CD4-positive, alpha-beta T cell (primary cell): Measurements from ENCODE around the gene RRP1B. TPM values are rescaled to one million over a fixed set of nuclear protein-coding genes. Genes with fewer than 3 reads are reported as not detected.

Source experiments
- ATAC-seq: fragments of 200-7000 bp; cut with Tn5 transposase; one replicate; pipeline ENCODE4 v1.10.0; 2022; ENCODE audit warnings: mild to moderate bottlenecking; ENCODE audit not compliant: poor library complexity
- CTCF ChIA-PET: fragments of 350-600 bp; sonication (Branson Sonifier 250); formaldehyde crosslinking; loops from one replicate; lab custom pipeline; 2021; ENCODE audit warnings: antibody characterized with exemption, inconsistent platforms; lab: Charles Lee
- POLR2A ChIA-PET: fragments of 350-600 bp; sonication (Branson Sonifier 250); formaldehyde crosslinking; loops from one replicate; lab custom pipeline; 2021; ENCODE audit warnings: antibody characterized with exemption, inconsistent platforms; lab: Charles Lee
- DNase-seq, 14 experiments: peaks; one replicate each; pipeline ENCODE4 v3.0.0-alpha.2; 2013 to 2020; ENCODE audit warnings: mixed read lengths in 2 of 14
- H3K27ac ChIP-seq, 2 donors: one replicate each; pipeline versions ENCODE4 v1.5.1 to v1.7.0; 2013; ENCODE audit warnings: low read length in 2 of 2, low read depth in 1 of 2, mild to moderate bottlenecking in 1 of 2
- H3K27me3 ChIP-seq, 2 experiments: 1 replicate in 1 of 2; 2 replicates in 1 of 2; pipeline versions ENCODE4 v1.6.1 to v1.7.0; 2013; ENCODE audit warnings: low read length in 2 of 2, control low read depth in 1 of 2, mild to moderate bottlenecking in 1 of 2, moderate library complexity in 1 of 2; ENCODE audit not compliant: insufficient read depth in 2 of 2, control insufficient read depth in 1 of 2
- H3K36me3 ChIP-seq: one replicate; pipeline ENCODE4 v1.6.1; 2013; ENCODE audit warnings: low read length, control low read depth; ENCODE audit not compliant: insufficient read depth
- H3K4me1 ChIP-seq: one replicate; pipeline ENCODE4 v1.6.1; 2013; ENCODE audit warnings: low read length, control low read depth; ENCODE audit not compliant: insufficient read depth
- H3K4me3 ChIP-seq: one replicate; pipeline ENCODE4 v1.5.1; 2013; ENCODE audit warnings: mild to moderate bottlenecking, low read length, moderate library complexity
- H3K9me3 ChIP-seq, 2 experiments: 1 replicate in 1 of 2; 2 replicates in 1 of 2; pipeline versions ENCODE4 v1.6.1 to v1.7.0; 2013; ENCODE audit warnings: low read length in 2 of 2, mild to moderate bottlenecking in 2 of 2, control low read depth in 1 of 2, moderate library complexity in 1 of 2; ENCODE audit not compliant: control insufficient read depth in 1 of 2, insufficient read depth in 1 of 2
- H3K27ac Mint-ChIP-seq: one replicate; pipeline ENCODE4 v1.8.0; 2020; ENCODE audit warnings: mixed read lengths
- H3K27me3 Mint-ChIP-seq: one replicate; pipeline ENCODE4 v1.8.0; 2021; ENCODE audit warnings: mixed read lengths
- H3K36me3 Mint-ChIP-seq: one replicate; pipeline ENCODE4 v1.8.0; 2021; ENCODE audit warnings: low read depth, mixed read lengths
- H3K4me1 Mint-ChIP-seq: one replicate; pipeline ENCODE4 v1.8.0; 2021; ENCODE audit warnings: low read depth, mixed read lengths
- H3K4me3 Mint-ChIP-seq: one replicate; pipeline ENCODE4 v1.8.0; 2020; ENCODE audit warnings: mild to moderate bottlenecking, mixed read lengths
- H3K9me3 Mint-ChIP-seq: one replicate; pipeline ENCODE4 v1.8.0; 2020; ENCODE audit warnings: mixed read lengths
- CTCF ChIP-seq: fragments of 200-600 bp; IDR thresholded peaks from one replicate; pipeline ENCODE4 v1.8.0; 2022; ENCODE audit warnings: antibody characterized with exemption, mild to moderate bottlenecking
- intact Hi-C, 2 experiments: fragments of 100-400 bp; cut with DNase I in 1 of 2; cut with micrococcal nuclease in 1 of 2; formaldehyde crosslinking; loops; one replicate each; pipeline versions ENCODE4 v1.15.1 to v1.9.0; 2023 to 2025; cut with DNase I, micrococcal nuclease
- total RNA-seq, 174 experiments: library from RNA in 2 of 174; stranded (reverse) in 2 of 174; gene quantifications; one replicate each; pipeline ENCODE4 v1.2.3 and lab custom pipeline; 2021 to 2026

RRP1B gene
- total RNA-seq, 2 experiments from 2014 or later: 18.6 to 19.2 TPM

DNA sequence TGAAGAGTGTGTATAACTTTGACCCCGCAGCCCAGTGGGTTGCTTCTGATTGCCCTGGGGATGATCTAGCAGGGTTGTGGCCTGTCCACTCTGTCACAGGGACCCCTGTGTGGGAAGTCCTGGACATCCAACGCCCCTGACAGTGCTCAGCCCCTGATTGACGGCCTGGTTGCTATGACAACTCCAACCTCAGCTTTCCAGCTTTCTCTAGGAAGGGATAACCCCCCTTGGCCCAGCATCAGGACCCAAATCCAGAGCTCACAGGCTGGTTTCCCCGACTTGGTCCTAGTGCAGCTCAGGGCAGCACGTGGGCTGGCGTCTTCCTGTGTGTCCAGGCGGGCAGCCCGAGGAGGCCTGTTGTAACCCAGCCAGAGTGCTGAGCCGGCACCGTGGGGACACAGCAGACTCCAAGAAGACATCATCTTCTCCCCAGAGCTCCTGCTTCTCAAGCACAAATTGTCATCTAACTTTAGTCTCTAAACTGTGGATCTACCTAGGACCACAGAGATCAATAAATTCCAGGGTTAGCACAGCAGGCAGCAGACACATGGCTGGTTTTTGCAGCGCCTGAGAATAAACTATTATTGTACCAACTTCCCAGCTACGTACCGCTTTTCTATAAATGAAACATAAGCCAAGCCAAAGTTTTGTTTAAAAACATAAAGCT is 40.7 kb downstream of the RRP1B start:
- no peak for ATAC-seq
- H3K36me3 ChIP-seq: peaks cover 7% of the 10 kb centered on the region
- Mint-ChIP-seq H3K36me3 (peaks cover 26% of the 10 kb centered on the region), H3K4me3 (no peak overlapping the region), H3K27me3 (no peaks in the 10 kb centered on the region), H3K27ac (no peak overlapping the region), H3K9me3 (peaks cover 2% of the 10 kb centered on the region), H3K4me1 (peaks cover 12% of the 10 kb centered on the region)
- ChIA-PET POLR2A (no interaction called here), CTCF (no interaction called here)
- H3K9me3 ChIP-seq: peaks cover 0 to 3% of the 10 kb centered on the region in 2 experiments
- no peak for DNase-seq
- TF ChIP-seq CTCF: no peak
- no peak overlapping the region for H3K4me3 ChIP-seq
- no peaks in the 10 kb centered on the region for H3K27me3 ChIP-seq
- H3K4me1 ChIP-seq: peaks cover 22% of the 10 kb centered on the region
- intact Hi-C loops: no loop called here
- H3K27ac ChIP-seq: no peak overlapping the region

GRCh38 chr21:43701936-43702784 is 42.8 kb downstream of the RRP1B start:
- Mint-ChIP-seq H3K4me3 (no peak overlapping the region), H3K36me3 (peaks cover 6% of the 10 kb centered on the region), H3K27ac (no peak overlapping the region), H3K27me3 (no peaks in the 10 kb centered on the region), H3K4me1 (peaks cover 12% of the 10 kb centered on the region), H3K9me3 (peaks cover 2% of the 10 kb centered on the region)
- ChIA-PET CTCF (interaction anchor here (1.4 kb wide), 1 partner anchor 87 kb away, joined by 4 read pairs; the partner anchor contains the start of gene RRP1), POLR2A (interaction anchor here (2.0 kb wide), 1 partner anchor 26 kb away, joined by 4 read pairs; no protein-coding TSS in a partner anchor)
- Histone ChIP-seq H3K4me3 (no peak overlapping the region), H3K9me3 (peaks cover 0 to 3% of the 10 kb centered on the region in 2 experiments), H3K27ac (no peak overlapping the region), H3K36me3 (no peaks in the 10 kb centered on the region), H3K27me3 (no peaks in the 10 kb centered on the region), H3K4me1 (peaks cover 29% of the 10 kb centered on the region)
- intact Hi-C loops: no loop called here
- DNase-seq (no peak), ATAC-seq (no peak)
- TF ChIP-seq CTCF: no peak

GRCh38 chr21:43702785-43703034 is 43.4 kb downstream of the RRP1B start:
- H3K27ac Mint-ChIP-seq: no peak overlapping the region
- peak overlapping the region; percentile 72 for H3K4me3 Mint-ChIP-seq
- no peak for TF ChIP-seq CTCF
- ChIA-PET CTCF (interaction anchor here (1.4 kb wide), 1 partner anchor 86 kb away, joined by 4 read pairs; the partner anchor contains the start of gene RRP1), POLR2A (interaction anchor here (2.0 kb wide), 1 partner anchor 26 kb away, joined by 4 read pairs; no protein-coding TSS in a partner anchor)
- no peaks in the 10 kb centered on the region for H3K27me3 Mint-ChIP-seq
- Histone ChIP-seq H3K4me3 (no peak overlapping the region), H3K27ac (no peak overlapping the region), H3K27me3 (no peaks in the 10 kb centered on the region), H3K4me1 (peaks cover 29% of the 10 kb centered on the region), H3K9me3 (peaks cover 0 to 3% of the 10 kb centered on the region in 2 experiments), H3K36me3 (no peaks in the 10 kb centered on the region)
- intact Hi-C loops: no loop called here
- DNase-seq (no peak), ATAC-seq (no peak)
- H3K36me3 Mint-ChIP-seq: peaks cover 3% of the 10 kb centered on the region
- peaks cover 2% of the 10 kb centered on the region for H3K9me3 Mint-ChIP-seq
- H3K4me1 Mint-ChIP-seq: peaks cover 9% of the 10 kb centered on the region
